HG02938 (cell line): ENCODE results near the gene NR4A1.

Experiments
- ATAC-seq: cut with Tn5 transposase; IDR thresholded peaks from one replicate; pipeline ENCODE4 v1.9.1; 2021; ENCODE audit warnings: mild to moderate bottlenecking, moderate library complexity; ENCODE audit not compliant: unreplicated experiment

The NR4A1 gene

DNA sequence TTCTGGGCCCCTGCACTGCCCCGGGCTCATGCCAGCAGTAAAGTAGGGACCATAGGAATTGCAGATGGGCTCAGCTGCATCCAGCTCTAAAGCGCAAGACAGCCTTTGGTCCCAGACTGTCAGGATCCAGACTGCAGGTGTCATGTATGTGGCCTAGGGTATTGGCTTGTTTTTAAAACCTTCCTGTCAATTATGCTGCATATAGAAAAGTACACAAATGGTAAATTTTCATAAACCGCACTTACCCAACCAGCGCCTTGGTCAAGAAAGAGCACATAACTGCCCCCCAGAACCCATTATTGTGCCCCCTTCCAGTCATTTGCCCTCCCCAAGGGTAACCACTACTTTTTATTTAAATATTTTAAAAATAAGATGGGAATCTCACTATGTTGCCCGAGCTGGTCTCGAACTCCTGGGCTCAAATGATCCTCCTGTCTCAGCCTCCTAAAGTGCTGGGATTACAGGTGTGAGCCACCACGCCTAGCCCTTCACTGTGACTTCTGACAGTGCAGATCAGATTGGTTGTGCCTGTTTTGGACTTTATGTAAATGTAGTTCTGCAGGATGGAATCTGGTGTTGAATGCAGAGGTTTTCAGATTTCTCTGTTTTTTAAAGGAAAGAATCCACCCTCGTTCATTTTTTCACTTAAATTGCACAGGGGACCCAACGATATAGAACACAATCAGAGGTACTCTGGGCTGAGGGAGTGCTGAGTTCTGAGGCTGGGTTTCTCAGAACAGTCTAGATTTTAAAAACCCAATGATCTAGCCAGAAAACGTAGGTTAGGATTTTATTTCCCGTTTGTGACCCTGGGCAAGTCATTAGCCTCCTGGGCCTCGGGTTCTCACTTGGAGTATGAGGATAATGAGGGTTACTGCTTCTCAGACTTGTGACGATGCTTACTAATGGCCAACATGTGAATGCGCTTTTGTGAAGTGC lies 6.7 kb downstream of the NR4A1 start:
- ATAC-seq, result no peak

DNA sequence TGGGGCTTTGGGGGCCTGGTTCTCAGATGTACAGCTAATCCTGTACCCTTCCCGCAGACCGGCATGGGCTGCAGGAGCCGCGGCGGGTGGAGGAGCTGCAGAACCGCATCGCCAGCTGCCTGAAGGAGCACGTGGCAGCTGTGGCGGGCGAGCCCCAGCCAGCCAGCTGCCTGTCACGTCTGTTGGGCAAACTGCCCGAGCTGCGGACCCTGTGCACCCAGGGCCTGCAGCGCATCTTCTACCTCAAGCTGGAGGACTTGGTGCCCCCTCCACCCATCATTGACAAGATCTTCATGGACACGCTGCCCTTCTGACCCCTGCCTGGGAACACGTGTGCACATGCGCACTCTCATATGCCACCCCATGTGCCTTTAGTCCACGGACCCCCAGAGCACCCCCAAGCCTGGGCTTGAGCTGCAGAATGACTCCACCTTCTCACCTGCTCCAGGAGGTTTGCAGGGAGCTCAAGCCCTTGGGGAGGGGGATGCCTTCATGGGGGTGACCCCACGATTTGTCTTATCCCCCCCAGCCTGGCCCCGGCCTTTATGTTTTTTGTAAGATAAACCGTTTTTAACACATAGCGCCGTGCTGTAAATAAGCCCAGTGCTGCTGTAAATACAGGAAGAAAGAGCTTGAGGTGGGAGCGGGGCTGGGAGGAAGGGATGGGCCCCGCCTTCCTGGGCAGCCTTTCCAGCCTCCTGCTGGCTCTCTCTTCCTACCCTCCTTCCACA lies 7.6 kb downstream of the NR4A1 start:
- ATAC-seq, result no peak

DNA sequence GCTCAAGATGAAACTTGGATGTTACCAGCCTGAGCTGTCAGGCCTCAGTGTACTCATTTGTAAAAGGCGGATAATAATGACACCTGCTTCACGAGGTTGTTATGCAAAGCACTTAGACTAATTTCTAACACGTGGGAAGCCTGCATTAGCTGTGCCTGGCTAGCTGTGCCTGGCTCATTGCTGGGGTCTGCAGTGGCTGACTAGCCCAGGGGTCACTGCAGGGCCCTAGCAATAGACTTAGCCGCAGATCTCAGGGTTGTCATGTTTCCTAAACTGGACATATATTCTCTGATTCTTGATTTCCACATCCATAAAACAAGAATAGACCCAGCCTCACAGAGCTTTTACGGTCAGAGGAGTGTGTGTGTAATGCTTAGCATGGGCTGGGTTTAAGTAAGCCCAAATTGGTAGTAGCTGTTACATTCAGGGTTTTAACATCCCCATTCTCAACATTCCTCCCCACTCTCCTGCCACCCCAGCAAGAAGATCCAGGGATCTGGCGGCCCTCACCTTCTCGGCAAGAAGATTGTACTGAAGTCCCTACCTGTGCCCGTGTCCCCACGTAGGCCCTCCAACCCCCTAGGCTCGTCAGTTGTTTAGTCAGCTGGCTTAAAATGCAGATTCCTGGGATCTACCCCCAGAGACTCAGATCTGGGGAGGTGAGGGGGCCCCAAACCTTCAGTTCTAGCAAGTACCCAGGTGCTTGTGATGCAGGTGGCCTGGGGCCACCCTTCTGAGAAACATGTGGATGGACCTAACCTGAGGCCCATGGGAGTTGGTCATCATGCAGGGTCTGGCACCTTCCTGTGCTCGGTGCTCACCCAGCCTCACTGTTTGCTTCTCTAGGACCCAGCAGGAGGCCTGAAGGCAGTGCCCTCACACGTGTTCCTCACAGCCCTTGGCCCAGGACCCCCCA lies 8.6 kb downstream of the NR4A1 start:
- no peak for ATAC-seq

DNA sequence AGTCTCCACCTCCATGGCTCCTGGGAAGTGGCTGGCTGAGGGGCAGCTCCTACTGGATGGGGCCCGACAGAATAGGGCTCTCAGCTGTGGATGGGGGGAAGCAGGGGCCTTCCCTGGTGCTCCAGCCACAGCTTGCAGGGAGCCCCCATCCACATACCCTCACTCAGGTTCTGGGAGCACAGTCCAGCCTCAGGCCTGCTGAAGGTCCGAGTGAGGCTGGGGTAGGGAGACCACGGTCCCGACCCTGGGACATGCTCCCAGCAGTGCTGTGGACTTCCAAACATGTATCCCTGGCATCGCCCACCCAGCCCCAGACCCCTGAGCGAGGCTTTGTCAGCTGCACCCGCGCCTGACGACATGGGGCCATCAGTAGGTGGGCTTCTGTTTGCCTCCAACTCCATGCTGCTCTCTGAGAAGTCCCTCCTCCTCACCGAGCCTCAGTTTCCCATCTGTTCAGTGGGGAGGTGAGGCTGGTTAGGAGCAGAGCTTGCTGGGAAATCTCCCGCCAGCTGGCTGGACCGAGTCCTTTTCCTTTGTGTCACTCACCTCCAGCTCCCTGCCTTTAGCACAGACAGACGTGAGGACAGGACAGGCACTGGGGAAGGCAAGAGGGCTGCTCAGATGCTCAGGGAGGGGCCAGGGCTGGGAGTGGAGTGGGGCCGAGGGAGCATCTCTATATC lies 9.4 kb downstream of the NR4A1 start:
- no peak for ATAC-seq

DNA sequence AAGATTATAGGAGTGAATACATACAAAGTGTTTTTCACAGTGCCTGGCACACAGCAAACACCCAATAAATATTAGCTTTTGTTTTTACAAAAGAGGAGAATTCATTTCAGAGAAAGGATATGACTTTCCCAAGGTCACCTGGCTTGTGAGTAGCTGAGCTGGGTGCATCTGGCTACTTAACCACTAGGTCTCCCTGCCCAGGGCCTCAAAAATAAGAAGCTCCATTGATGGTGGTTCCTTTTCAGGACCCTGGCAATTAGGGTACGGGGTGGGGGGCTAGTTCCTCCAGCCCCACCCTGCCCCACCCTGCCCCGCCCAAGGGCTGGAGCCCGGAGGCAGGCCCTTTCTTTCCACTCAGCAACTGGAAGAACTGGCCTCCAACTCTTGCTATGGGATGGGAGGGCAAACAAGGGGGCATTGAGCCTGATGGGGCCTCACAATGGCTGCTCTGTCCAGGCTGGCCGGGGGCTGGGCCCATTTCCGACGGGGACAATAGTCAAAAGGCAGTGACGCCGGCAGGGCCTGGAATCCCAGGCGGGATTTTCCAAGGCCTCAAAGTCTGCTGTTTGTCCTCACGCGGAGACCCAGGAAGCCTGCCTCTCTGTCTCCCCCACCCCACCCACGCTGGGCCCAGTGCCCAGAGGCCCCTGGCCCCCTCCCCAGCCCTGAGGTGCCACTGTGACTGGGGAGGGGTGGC lies 10.4 kb downstream of the NR4A1 start:
- no peak for ATAC-seq

DNA sequence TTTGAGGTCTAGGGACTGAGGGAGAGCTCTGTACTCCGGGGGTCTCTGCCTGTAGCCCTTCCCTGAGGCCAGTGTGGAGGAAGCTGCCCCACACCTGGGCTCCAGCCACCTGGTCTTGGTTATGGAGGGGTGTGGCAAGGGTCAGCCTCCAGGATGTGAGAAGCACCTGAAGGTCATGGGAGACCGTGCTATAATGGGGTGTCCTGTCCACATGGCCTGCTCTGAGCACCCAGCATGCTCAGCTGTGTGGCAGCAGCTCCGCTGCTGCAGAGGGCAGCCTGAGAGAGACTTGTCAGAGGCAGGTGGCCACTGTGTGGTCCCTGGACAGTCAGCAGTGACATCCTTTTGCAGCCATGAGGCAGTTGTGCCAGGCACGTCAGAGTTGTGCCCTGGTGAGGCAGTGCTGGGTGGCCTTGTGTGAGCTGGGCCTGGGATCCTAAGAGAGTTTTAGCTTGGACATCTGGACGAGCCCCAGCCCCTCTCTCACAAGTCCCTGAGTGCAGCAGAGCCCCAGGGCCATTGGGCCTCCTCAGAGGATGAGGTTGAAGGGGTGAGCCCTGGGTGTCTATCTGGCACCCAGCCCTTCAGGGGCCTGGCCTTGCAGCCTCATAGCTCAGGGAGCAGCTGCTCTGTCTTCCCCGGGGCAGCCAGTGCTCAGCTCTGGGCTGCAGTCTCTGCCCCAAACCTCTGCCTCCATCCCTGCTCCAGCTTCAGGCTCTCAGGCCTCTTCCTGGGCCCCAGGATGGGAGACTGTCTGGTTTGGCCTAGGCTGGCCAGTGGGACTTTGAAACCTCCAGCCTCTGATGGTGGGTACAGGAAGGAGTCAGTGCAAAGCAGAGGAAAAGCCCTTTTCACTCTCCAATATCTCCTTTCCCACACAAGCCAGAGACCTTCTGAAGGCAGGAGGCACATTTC lies 11.2 kb downstream of the NR4A1 start:
- ATAC-seq, result no peak

DNA sequence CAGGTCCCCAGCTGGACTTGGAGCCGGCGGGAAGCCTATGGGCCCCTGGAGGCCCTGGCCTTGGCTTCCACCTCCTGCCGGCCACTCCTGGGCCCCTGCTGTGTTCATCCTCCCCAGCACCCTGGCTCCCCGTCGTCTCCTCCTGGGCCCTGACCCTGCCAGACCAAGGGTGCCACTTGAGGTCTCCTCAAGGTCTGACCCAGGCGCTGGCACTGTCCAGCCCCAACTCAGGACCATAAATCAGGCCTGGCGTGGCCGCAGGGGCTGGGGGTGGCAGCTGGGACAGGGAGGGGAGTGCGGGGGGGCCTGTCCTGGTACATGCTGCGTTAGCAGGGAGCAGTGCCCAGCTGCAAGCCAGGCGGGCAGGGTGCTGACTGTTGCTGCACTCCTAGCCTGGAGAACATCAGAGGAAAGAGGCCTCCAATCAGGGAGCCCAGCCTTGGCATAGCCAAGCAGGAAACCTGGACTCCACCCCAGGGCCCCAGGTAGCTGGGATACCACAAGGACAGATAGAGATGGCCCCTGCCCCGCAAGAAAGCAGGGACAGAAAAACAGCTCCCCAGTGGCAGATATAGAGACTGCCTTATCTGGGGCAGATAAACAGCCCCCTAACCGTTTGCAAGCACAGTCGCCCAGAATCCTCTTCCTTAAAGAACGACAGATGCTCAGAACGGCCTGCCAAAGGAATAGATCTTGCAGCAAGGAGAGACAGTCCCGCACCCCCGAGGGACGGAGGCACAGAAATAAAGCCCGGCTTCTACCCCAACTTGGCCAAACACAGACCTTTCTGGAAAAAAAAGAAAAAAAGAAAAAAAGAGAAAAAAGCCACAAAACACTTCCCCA lies 12.1 kb downstream of the NR4A1 start:
- no peak for ATAC-seq

DNA sequence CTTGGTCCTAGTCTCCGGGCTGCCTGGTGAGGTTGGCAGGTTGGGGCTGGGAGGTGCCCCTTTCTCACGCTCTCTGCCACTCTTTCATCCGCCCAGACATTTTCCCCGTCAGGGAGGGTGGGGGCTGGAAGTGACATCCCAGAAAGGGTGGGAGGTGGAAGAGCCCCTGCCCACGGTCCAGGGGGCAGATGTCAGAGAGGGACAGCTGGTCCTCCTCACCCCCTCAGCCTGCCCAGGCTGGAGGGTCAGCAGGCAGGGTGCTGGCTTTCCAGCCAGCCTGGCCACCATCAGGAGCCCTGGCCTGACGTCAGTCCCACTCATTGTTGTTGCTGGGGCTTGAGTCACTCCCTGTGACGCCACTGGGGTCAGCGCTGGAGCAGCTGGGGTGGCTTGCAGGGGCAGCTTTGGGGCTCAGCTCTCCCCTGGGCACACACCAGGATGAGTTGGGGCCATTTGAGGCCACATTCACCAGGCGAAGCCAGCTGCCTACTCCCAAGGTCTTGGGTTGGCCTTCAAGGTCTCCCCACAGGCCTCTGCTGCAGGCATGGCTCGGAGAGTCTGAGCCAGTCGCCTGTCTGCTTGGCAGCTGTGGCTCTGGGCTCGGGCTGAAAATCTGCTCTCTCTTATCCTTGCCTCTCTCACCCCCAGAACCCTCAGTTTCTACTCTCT lies 12.9 kb downstream of the NR4A1 start:
- ATAC-seq, result no peak

DNA sequence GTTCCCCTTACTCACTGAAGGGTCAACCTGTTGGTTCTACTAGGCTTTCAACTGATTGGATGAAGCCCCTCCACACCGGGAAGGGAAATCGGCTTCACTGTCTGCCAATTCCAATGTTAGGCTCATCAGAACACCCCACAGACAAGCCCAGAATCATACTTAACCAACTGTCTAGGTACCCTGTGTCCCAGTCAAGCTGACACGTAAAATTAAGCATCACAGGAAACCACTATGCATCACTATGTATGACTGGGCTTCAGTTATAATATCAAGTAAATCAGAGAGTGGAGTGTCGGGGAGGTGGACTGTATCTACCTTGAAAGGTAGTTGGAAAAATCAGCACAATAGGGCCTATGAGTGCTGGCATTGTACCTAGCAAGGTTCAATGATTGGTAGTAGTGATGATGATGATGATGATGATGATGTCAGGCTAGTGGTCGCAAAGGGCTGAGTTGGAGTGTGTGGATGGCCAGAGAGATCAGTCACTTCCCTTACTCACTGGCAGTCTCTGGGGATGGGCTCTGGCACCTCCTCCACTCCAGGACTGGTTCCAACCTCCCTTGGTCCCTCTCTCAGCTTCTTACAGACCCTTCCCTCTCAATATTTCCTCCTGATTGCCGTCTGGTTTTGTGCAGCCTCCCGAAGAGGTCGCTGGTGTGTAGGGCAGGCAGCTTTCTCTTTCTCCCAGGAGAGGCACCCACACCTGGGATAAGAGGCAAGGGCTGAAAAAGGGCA lies 15.3 kb downstream of the NR4A1 start:
- ATAC-seq, result no peak

DNA sequence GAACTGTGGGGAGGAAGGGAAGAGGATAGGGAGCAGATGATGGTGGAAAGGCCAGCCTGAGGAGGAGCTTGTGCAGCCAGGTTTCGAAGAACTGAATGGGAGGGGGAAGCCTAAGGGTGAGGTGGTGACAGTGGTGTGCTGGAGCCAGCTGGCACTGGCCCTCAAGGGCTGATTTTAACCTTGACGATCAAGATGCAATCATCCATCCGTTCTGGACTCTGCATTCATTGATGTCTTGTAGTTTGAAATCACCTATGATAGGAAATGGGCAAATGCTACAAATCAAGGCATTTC lies 15.8 kb downstream of the NR4A1 start:
- ATAC-seq, result no peak

DNA sequence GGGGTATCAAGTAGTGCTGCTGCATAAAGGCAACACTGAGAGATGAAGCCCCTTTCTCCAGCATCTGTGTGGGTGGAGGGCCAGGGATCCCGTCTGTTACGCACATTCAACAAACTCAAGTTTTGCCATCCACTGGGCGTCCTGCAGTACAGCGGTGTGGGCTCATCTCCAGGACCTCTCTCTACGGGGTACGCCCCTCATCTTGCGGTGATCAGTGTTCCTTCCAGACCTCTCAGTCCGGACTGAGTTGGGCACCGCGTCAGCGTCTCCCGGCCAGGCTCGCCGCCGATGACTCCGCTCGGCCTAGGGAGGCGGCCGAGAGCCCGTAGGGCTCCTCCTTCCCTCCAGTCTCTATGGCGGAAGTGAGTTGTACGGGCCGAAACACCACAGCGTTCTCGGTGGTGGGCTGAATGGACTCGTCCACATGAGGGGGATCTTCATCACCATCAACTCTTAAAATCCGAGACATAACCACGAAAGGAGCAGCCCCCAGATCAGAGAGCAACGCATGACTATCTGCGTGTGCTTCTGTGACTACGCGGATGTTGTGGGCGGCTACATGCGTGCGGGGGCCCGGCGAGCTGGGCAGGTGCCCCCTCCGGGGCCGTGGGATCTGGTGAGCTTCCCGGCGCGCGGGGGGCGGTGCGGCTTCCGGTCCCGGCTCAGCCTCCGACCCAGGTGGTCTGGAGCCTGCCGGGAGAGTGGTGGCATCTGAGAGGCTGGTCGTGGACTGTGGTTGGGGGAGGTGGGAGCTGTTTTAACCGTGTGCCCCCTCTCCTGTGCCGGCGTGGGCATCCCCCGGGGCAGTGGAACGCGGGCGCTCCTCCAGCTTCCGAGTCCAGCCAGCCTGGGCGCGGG lies 18.3 kb downstream of the NR4A1 start, which contains the start of gene ATG101:
TSS of gene ATG101 (plus strand) at position 652 of the 858 bp plus-strand sequence. CDS start 3,673 bp downstream, outside the sequence.
- ATAC-seq, result peak; percentile 96

DNA sequence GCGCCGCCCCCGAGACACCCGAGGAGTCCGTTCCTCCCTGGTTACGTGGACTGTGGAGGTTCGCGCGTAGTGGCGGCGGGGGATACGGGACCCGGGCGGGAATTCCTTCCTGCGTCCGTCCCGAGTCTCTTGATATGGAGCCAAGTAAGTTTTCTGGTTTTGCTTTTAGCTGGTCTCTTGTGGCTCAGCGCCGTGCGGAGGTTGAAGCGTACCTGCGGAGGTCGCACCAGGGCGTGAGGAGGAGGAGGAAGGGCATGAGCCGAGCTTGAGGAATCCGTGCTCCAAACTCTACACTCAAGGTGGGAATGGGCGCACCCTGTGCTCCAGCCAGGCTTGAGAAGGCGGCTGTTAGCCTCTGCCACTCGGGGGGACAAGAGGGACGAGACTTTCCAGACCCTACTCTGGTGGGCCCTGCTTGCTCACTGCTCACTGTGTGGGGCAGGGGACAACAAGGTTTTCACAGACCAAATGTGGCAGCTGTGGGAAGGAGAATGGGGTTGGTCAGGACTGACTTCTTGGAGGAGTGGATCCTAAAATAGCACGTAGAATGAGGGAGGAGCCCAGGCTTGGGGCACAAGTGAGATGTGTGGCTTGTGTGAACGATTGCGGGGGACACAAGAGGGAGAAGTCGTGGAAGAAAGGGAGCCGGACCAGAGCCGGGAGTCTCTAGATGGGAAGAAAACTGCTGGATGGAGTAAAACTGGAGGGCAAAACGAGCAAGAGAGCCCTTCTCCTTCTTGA lies 19.1 kb downstream of the NR4A1 start:
- ATAC-seq, result peak; percentile 3

DNA sequence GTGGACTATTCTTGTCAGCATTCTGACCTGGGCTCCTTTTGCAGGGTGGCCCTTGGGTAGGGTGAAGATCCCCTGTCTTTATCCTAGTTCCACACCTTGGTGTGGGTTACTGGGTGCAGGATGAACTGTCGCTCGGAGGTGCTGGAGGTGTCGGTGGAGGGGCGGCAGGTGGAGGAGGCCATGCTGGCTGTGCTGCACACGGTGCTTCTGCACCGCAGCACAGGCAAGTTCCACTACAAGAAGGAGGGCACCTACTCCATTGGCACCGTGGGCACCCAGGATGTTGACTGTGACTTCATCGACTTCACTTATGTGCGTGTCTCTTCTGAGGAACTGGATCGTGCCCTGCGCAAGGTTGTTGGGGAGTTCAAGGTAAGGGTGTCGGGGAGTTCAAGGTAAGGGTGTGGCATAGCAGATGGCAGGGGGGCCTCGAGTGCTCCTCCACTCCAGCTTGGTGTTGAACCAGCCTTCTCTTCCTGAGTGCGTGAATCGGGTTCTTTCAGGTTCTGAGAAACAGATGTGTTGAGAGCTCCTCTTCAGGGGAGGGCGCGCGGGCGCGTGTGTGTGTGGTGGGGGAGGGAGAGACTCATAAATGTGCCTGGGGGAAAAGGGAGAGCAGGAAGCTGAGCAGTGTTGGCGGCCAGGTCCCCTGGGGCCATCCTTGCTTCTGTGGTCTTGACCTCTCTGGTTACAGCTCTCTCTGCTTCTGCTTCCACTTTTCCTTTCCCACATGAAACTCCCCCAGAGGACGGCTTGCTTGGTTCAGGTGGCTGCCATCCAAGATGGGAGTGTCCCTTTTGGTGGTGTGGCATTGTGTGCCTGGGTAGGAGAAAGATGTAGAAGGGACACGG lies 22.5 kb downstream of the NR4A1 start:
- no peak for ATAC-seq
